ENCODE measurements around the gene GRM7. TPM values are rescaled to one million over a fixed set of nuclear protein-coding genes. Genes with fewer than 3 reads are reported as not detected.

Gene GRM7
- polyA plus RNA-seq, 12 donors, result 0.04 to 0.45 (median 0.19) TPM; not detected in 8

GRCh38 chr3:7720649-7721297, 859.9 kb downstream of the GRM7 start:
- no peak for DNase-seq

DNA sequence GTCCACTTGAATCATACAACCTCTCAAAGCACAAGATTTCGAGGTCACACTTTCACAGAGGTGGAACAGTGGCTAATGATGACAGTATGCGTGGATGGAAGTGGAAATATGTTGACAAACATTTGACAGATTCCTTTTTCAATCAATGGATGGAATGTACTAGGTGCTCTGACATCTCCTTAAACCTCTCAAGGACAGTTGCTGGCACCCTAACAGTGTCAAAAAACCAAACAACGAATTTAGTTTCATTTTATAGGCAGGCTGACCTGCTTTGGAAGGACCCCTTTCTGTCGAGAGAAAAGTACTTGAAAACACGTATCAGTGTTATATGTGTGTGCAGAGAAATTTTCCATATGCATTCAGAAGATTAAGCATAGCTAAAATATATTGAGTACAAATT, 861.0 kb downstream of the GRM7 start:
- no peak for DNase-seq

DNA sequence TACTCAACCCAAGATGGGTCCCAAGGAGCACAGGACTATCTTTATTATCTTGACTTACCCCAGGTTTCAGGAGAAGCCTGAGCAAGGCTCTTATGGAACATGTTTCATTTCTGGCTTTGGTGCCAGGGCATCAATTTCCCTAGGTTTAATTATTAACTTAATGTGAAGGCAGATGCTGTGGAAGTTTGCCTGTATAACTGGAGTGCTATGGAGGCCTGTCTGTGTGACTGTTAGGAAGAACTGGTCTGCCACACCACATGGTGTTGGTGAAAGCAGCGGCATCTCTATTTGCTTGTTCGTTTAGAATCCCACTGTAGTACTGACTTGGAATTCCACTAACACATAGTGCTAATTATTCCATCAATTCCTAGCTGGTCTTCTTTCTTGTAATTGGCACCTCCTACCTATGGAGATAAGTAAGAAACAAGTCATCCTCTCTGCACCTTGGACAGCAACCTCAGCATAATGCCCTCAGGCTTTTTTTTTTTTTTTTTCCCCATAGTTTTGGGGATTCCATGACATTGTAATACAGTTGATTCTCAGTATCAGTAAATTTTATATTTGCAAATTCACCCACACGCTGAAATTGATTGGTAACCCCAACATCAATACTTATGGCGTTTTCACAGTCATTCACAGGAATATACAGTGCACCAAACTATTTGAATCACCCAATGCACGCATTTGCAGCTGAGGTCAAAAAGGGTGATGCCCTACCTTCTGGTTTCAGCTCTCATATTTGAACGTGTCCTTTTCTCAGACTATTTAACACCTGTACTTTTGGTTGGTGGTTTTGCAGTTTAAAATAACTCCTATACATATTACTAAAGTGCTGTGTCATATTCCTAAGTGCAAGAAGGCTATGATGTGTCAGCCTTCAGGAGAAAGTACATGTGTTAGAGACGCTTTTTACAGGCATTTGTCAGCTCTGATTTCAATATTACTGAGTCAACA, 867.9 kb downstream of the GRM7 start:
- no peak for DNase-seq

- DNase-seq, result no peak
Measured at GRCh38 chr3:7733933-7734332, 873.0 kb downstream of the GRM7 start.

- no peak for DNase-seq
Measured at GRCh38 chr3:7734456-7734855, 873.5 kb downstream of the GRM7 start.

DNA sequence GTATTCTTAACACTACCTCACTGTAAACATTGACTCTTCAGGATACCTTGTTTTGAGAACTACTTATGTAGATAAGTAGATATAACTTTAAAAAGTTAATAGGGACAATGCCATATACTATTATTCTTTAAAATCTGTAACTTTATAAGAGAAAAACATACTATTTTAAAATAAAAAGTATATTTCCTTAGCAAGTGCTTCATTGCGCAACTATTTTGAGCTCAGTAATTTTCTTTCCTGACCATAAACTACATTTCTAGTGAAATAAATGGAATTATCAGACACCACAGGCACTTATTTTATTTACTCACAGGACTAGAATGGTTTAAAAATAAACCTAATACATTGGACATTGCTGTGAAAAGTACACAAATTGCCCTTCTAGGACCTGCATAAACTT, 876.3 kb downstream of the GRM7 start:
- DNase-seq, result no peak

DNA sequence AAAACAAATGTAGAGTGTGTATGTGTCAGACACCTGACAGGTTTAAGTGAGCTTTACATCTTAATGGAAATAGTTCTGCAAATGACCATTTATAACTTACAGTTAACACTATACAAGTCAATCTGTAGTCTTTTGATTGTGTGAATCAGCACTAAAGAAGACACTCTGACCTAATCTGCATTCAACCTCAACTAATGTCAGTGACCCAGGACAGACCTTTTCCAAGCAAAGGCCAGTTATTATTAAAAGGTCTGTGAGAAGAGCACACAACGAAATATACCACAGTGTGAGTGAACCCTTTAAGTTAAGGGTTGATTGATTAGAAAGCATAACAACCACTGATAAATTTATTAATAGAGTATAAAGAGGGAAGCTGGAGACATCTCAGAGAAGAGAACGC, 878.8 kb downstream of the GRM7 start:
- DNase-seq, result no peak

GRCh38 chr3:7740458-7740857, 879.5 kb downstream of the GRM7 start:
- DNase-seq, result no peak

DNA sequence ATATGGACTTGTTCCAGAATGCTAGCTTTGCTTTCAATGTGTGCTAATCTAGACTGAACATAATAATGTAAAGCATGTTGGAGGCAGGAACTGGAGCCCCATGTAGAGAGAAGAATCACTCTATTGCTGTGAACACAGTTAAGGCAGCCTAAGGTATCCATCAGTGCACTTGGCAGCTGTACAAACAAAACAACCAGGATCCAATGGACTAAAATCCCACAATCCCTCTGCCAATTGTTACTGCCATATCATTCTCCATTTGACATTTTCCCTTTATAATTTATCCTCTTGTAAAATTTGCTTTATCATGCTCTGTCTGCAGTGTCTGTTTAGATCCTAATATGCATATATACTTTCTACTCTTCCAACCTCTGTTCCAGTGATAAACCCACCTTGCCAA, 883.9 kb downstream of the GRM7 start:
- no peak for DNase-seq

GRCh38 chr3:7745711-7746110, 884.8 kb downstream of the GRM7 start:
- DNase-seq, result no peak

DNA sequence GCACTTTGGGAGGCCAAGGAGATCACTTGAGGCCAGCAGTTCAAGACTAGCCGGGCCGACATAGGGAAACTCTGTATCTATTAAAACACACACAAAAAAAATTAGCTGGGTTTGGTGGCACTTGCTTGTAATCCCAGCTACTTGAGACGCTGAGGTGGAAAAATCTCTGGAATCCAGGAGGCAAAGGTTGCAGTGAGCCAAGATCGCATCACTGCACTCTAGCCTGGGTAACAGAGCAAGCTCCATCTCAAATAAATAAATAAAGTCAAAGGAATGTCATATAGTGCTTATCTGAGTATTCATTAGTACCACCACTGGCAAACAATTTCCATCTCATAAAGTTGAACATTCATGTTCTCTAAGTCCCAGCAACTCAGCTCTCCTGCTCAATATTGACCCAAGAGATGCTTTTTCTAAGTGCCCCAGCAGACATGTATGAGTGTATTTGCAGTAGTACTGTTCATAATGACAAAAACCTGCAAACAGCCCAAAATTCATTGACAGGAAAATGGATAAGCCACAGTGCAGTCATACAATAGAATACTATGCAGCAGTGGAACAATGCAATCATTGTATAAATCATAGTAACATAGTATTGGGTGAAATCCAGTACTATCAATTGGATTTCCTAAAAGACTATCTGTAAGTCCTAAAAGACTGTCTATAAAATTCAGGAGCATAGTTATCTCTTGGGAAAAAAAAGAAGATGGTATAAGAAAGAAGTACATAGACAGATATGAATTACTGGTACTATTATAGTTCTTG, 889.2 kb downstream of the GRM7 start:
- no peak for DNase-seq

DNA sequence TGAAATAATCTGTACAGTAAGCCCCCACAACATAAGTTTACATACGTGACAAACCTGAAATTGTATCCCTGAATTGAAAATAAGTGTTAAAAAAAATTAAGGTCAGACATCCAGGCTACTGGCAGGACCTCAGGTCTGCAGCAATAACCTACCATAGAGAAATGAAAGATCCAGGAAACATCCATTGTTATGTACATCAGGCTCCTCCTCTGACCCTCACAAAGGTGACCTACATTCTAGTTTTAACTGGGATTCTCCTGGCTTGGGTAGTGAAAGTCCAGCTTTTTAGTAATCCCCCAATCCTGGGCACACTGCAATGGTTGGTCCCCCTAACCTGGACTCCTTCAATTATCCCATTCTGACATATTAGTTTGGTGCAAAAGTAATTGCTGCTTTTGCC, 891.1 kb downstream of the GRM7 start:
- no peak for DNase-seq

DNA sequence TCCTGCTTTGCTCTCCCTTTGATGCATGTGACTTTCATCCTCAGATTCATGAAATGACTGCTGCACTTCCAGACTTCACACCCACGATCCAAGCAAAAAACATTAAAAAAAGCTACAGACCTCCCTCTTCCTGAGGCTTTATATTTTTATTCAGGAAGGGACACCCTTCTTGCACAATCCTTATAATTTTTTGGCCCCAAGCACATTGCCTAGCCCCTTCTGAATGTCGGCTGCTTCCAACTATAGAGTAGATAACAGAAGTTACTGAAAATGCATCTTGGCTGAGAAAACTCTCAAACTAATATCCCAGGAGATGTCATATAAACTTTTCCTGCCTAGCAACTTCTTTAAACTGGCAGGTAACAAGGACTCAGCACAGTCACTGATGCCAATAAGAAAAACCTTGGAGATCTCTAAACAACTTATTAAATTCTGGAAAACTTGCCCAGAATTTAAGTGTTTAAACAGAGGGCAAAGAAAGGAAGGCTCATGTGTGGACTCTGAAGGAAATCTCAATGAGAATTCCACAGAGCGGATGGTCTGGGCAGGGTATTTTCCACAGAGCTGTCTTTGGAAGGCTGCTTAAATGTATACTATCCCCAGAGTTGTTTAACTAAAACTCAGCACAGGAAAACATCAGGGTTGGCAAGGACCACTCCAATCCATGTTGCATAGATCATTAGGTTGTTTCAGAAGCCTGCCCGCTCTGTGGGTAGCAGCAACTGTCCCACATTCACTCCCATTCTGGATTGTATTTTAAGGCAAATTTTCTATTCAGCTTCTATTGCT, 893.9 kb downstream of the GRM7 start:
- peak; percentile 41 for DNase-seq

- DNase-seq, result no peak
Measured at GRCh38 chr3:7759630-7760029, 898.7 kb downstream of the GRM7 start.

DNA sequence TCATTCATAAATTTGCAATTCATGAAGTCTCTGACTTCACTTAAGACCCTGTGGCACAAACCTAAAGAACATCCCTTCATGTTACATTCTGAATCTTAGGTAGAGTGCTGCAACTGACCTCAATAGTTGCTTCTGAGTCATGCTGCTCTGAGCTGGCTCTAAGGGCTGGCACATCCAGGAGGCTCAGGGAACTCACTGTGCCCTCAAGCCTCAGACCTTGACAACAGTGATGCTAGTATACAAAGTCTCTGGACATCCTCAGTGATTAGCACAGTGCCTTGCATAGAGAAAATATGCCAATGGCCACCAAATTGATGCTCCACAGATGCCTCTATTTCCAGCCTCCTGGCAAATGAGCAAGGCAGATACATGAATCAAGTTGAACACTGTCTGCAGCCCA, 899.8 kb downstream of the GRM7 start:
- no peak for DNase-seq

GRCh38 chr3:7764115-7764514, 903.2 kb downstream of the GRM7 start:
- DNase-seq, result no peak

DNA sequence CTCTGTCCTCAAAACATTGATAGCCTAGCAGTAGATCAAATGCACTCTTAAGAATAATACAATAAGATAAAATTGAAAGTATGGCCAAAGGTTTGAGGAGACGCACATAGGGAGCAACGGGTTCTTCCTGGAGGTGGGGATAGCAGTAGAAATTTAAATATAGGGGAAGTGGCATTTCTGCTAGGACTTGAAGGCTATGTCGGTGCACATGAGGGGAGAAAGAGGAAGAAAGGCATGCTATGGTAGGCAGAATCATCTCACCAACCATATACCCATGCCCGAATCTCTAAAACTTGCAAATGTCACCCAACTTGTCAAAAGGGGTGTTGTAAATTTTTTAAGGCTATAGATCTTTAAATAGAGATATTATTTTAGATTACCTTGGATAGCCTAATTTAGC, 905.6 kb downstream of the GRM7 start:
- DNase-seq, result no peak

DNA sequence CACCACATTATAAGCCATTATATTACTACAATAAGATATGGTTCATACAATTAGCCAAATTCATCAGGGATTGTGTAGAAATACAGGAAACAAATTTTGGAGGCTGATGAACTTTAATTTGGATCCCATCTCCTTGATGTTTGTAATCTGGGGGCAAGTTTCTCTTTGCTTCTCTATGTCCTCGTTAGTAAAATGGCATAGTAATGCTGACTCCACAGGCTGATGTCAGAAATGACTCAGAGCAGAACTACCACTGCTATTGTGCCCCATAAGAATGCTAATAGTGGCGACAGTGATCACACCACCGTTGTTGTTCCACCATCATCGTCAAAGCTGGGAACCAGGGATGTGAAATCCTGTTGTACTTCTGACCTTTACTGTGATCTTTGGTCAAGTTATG, 918.4 kb downstream of the GRM7 start:
- no peak for DNase-seq

GRCh38 chr3:7781395-7781794, 920.5 kb downstream of the GRM7 start:
- DNase-seq, result no peak

DNA sequence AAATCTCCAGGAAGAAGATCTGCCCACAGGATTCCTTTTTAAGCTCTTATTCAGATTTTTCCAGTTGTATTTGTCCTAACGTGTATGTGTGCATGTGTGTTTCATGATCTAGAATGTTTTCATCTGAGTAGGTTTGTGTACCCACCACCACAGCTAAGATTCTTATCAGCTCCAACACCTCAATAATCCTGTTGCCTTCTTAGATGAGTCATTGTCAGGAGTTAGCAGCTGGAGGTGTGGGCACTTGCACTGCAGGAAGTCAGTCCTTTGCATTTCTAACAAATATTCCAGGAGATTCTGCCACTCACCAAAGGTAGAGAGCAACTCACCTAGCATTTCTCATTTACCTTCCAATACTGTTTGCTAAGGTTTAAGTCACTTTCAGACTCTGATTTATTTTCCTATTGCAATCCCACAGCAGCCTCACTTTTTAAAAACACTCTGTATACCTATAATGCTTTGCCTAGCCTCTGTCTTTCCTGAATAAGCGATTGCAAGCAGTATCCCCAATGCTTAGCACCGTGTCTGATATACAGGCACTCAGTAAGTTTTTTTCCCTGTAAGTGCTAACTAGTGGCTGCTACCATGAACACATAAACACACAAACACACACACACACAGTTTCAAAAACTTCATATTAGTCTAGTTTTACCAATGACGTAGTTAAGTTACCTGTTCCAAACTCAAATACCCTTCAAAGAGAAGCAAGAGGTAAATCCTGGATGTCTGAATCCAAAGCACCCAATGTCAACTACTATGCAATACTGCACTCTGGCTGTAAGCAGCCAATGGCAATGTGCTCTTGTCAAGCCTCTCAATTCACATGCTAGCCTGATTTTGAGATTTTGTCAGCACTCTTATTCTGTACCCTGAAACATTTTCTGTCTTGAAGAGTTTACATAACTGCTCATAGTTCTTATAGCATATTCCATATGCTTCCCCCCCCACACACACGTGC, 927.2 kb downstream of the GRM7 start:
- no peak for DNase-seq

DNA sequence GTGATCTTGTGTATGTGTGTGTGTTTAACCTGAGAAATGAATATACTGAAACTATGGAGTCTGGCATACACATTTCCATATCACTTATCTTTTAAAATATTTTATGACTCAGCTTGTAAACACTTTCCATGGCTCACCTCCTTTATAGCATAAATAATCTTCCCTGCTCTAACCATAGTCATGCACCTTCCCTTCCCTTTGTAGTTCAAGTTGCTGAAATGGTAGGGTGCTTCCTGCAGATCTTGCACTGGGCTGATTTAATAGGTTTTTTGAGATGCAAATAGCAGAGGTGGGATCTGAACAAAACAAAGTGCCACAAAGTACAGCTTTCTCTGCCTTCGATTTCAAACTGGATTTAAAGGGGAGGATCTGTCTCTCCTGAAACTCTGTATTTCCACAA, 928.0 kb downstream of the GRM7 start:
- DNase-seq, result no peak

Data from muscle of arm (tissue), 12 donors.